IMR-90 (cell line): ENCODE measurements around the gene KRT28. TPM values are rescaled to one million over a fixed set of nuclear protein-coding genes. Genes with fewer than 3 reads are reported as not detected.

Source experiments
- ATAC-seq: fragments of 200-7000 bp; cut with Tn5 transposase; 2 replicates; pipeline ENCODE4 v1.9.1; 2020; ENCODE audit warnings: low read depth, mild to moderate bottlenecking, moderate library complexity
- BruUV-seq: library from RNA; stranded (reverse); fragments of 400-500 nt; replicated peaks from 2 replicates; lab custom pipeline; 2021; lab: Mats Ljungman, UMichigan
- CTCF ChIA-PET: fragments of 300-600 bp; formaldehyde crosslinking; extraction: SDS; loops from one replicate; lab custom pipeline; 2021; ENCODE audit warnings: antibody characterized with exemption; lab: Yijun Ruan, JAX
- POLR2A ChIA-PET: fragments of 300-600 bp; sonication (Branson Sonifier 250); formaldehyde crosslinking; loops from one replicate; lab custom pipeline; 2022; ENCODE audit warnings: antibody characterized with exemption; ENCODE audit not compliant: unreplicated experiment; lab: Charles Lee
- DNase-seq: peaks from one replicate; pipeline ENCODE4 v3.0.0; 2013
- H2AFZ ChIP-seq: replicated peaks from 2 replicates; pipeline ENCODE3; 2013; ENCODE audit warnings: low read length, mild to moderate bottlenecking; ENCODE audit not compliant: poor library complexity
- H2AK5ac ChIP-seq: 2 replicates; pipeline ENCODE4 v1.6.1; 2013; ENCODE audit warnings: low read depth, low read length, inconsistent platforms
- H2AK9ac ChIP-seq: replicated peaks from 2 replicates; pipeline ENCODE3; 2013; ENCODE audit warnings: mild to moderate bottlenecking, low read depth, low read length, moderate library complexity; ENCODE audit not compliant: poor library complexity
- H2BK120ac ChIP-seq: 2 replicates; pipeline ENCODE4 v1.6.1; 2013; ENCODE audit warnings: low read depth, low read length, inconsistent platforms
- H2BK15ac ChIP-seq: 3 replicates; pipeline ENCODE4 v1.6.1; 2013; ENCODE audit warnings: low read depth, low read length, inconsistent platforms
- H2BK20ac ChIP-seq: 2 replicates; pipeline ENCODE4 v1.6.1; 2013; ENCODE audit warnings: low read depth, mild to moderate bottlenecking, inconsistent platforms, low read length, moderate library complexity
- H2BK5ac ChIP-seq: 2 replicates; pipeline ENCODE4 v1.6.1; 2013; ENCODE audit warnings: mild to moderate bottlenecking, low read depth, low read length, inconsistent platforms; ENCODE audit not compliant: poor library complexity, severe bottlenecking
- H3K14ac ChIP-seq: replicated peaks from 2 replicates; pipeline ENCODE4 v1.6.1; 2013; ENCODE audit warnings: low read depth, low read length, inconsistent platforms
- H3K18ac ChIP-seq: 2 replicates; pipeline ENCODE4 v1.6.1; 2013; ENCODE audit warnings: low read depth, low read length, control low read depth
- H3K23ac ChIP-seq: 2 replicates; pipeline ENCODE4 v1.6.1; 2013; ENCODE audit warnings: low read depth, low read length, inconsistent platforms
- H3K27ac ChIP-seq: 2 replicates; pipeline ENCODE4 v1.5.1; 2013; ENCODE audit warnings: mild to moderate bottlenecking, control low read depth, low read length; ENCODE audit not compliant: insufficient read depth
- H3K27me3 ChIP-seq: 2 replicates; pipeline ENCODE4 v1.6.1; 2013; ENCODE audit warnings: low read length; ENCODE audit not compliant: control insufficient read depth, insufficient read depth
- H3K36me3 ChIP-seq: 2 replicates; pipeline ENCODE4 v1.6.1; 2013; ENCODE audit warnings: low read length, mixed read lengths; ENCODE audit not compliant: control insufficient read depth, insufficient read depth
- H3K4ac ChIP-seq: 2 replicates; pipeline ENCODE4 v1.6.1; 2013; ENCODE audit warnings: low read depth, low read length, inconsistent platforms
- H3K4me1 ChIP-seq: 2 replicates; pipeline ENCODE4 v1.6.1; 2013; ENCODE audit warnings: low read length, mixed read lengths; ENCODE audit not compliant: control insufficient read depth, insufficient read depth
- H3K4me2 ChIP-seq: 2 replicates; pipeline ENCODE4 v1.6.1; 2013; ENCODE audit warnings: low read depth, mild to moderate bottlenecking, control low read depth, low read length, moderate library complexity
- H3K4me3 ChIP-seq: 2 replicates; pipeline ENCODE4 v1.5.1; 2013; ENCODE audit warnings: low read depth, mild to moderate bottlenecking, control low read depth, low read length, moderate library complexity; ENCODE audit not compliant: insufficient read depth
- H3K56ac ChIP-seq: 2 replicates; pipeline ENCODE4 v1.6.1; 2013; ENCODE audit warnings: low read length, inconsistent platforms; ENCODE audit not compliant: insufficient read depth; ENCODE audit errors: extremely low read depth
- H3K79me1 ChIP-seq, 2 experiments: 2 replicates each; pipeline ENCODE4 v1.6.1; 2013; ENCODE audit warnings: low read length in 2 of 2, inconsistent platforms in 1 of 2, low read depth in 1 of 2
- H3K9ac ChIP-seq: 2 replicates; pipeline ENCODE4 v1.6.1; 2013; ENCODE audit warnings: low read depth, low read length, control low read depth
- H3K9me1 ChIP-seq: 2 replicates; pipeline ENCODE4 v1.6.1; 2013; ENCODE audit warnings: low read length, inconsistent platforms; ENCODE audit not compliant: insufficient read depth
- H3K9me3 ChIP-seq: 2 replicates; pipeline ENCODE4 v1.6.1; 2013; ENCODE audit warnings: low read length; ENCODE audit not compliant: control insufficient read depth, insufficient read depth
- H4K20me1 ChIP-seq: 2 replicates; pipeline ENCODE4 v1.6.1; 2013; ENCODE audit warnings: low read length, inconsistent platforms; ENCODE audit not compliant: insufficient read depth
- H4K5ac ChIP-seq: 2 replicates; pipeline ENCODE4 v1.6.1; 2013; ENCODE audit warnings: mild to moderate bottlenecking, low read depth, low read length, control low read depth
- H4K8ac ChIP-seq, 2 experiments: 2 replicates each; pipeline ENCODE4 v1.6.1; 2013; ENCODE audit warnings: low read depth in 2 of 2, low read length in 2 of 2, control low read depth in 1 of 2, inconsistent platforms in 1 of 2
- H4K91ac ChIP-seq: 2 replicates; pipeline ENCODE4 v1.6.1; 2013; ENCODE audit warnings: low read depth, low read length, inconsistent platforms; ENCODE audit not compliant: insufficient read depth
- MXI1 ChIP-seq: IDR thresholded peaks from 2 replicates; pipeline ENCODE4 v1.6.1; 2012; ENCODE audit warnings: low read depth, mild to moderate bottlenecking, low read length, moderate library complexity, borderline replicate concordance
- NFE2L2 ChIP-seq: fragments of 150-350 bp; IDR thresholded peaks from 2 replicates; pipeline ENCODE4 v1.6.1; 2016; ENCODE audit warnings: low read depth, mild to moderate bottlenecking, low read length
- RAD21 ChIP-seq: IDR thresholded peaks from 2 replicates; pipeline ENCODE4 v1.6.1; 2012; ENCODE audit warnings: low read length, improper control_type of control experiment
- RCOR1 ChIP-seq: IDR thresholded peaks from 2 replicates; pipeline ENCODE4 v1.6.1; 2012; ENCODE audit warnings: mild to moderate bottlenecking, low read length, improper control_type of control experiment; ENCODE audit not compliant: insufficient replicate concordance
- RFX5 ChIP-seq: IDR thresholded peaks from 2 replicates; pipeline ENCODE4 v1.8.0; 2012; ENCODE audit warnings: low read depth, mild to moderate bottlenecking, low read length, moderate library complexity
- WGBS, 2 experiments: methylation state at CpG; one replicate each; pipeline versions ENCODE4 v1.1.5 to v1.1.7; 2013; ENCODE audit warnings: missing lambda C conversion rate in 2 of 2; ENCODE audit not compliant: insufficient read length in 1 of 2; ENCODE audit errors: extremely low coverage in 2 of 2; 5-methylcytosine and 5-hydroxymethylcytosine counted together
- dilution Hi-C: fragments of 300-500 bp; cut with HindIII; formaldehyde crosslinking; loops from one replicate; pipeline ENCODE4 v1.14.3; 2018; ENCODE audit warnings: low sequenced_read_pairs; ENCODE audit not compliant: unreplicated experiment
- in situ Hi-C: fragments of 300-500 bp; cut with MboI; formaldehyde crosslinking; loops from 3 replicates; pipeline ENCODE4 v1.14.3; 2019; ENCODE audit warnings: low sequenced_read_pairs, inconsistent platforms, mixed read lengths
- intact Hi-C: fragments of 100-400 bp; cut with micrococcal nuclease; formaldehyde crosslinking; loops from 2 replicates; pipeline ENCODE4 v1.10.0; 2022
- polyA plus RNA-seq, 3 experiments: library from polyadenylated mRNA; depleted of rRNA; stranded (reverse); fragments of >200 nt; gene quantifications; 2 replicates each; pipeline ENCODE4 v1.2.3, GENCODE V29; 2012; ENCODE audit warnings: low replicate concordance in 1 of 3
- total RNA-seq: library from RNA; depleted of rRNA; stranded (reverse); fragments of >200 nt; gene quantifications from 2 replicates; pipeline ENCODE4 v1.2.3, GENCODE V29; 2012
- TF ChIP-seq, protein P1 (sequence below): fragments of 150-350 bp; IDR thresholded peaks from 2 replicates; pipeline ENCODE4 v1.6.1; 2016; ENCODE audit warnings: low read depth, mild to moderate bottlenecking, low read length, moderate library complexity, borderline replicate concordance

Gene KRT28
- total and polyA plus RNA-seq, 2 of the 4 experiments (the other 2 are of a cell fraction) = not detected

DNA sequence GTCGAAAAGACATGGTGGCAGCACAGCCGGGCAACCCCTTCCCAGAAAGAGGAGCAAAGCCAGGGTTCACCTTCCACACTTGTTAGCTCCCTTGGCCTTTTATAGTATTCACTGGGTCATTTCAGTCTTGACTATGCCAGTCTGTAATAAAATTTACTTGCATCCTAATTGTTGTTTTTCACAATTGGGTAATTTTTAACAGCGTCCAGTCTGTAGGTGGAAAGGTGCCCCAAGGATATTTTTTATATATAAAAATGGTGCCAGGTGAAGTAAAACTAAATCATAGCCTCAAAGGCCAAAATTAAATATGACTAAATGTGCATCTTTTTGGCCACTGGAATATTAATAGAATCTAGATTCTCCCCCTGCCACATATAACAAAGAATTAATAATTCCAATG lies 27.7 kb downstream of the KRT28 start, which contains the start of gene KRT26:
KRT26 (minus strand) TSS at position 101 of the 400 bp plus-strand sequence; CDS start at position 13, 88 bp downstream.
- Histone ChIP-seq H2AK9ac (no peak within 1 kb of the TSS), H4K20me1 (no peaks in the 10 kb centered on the region), H2BK20ac (no peak within 1 kb of the TSS), H3K9me1 (no peaks in the 10 kb centered on the region), H2BK5ac (no peak within 1 kb of the TSS), H3K56ac (no peak within 1 kb of the TSS), H4K5ac (no peak within 1 kb of the TSS), H2BK15ac (no peak within 1 kb of the TSS), H4K8ac (no peak within 1 kb of the TSS), H3K4me3 (no peak within 1 kb of the TSS), H2AFZ (no peak within 1 kb of the TSS), H3K79me1 (no peaks in the 10 kb centered on the region), H2AK5ac (no peak within 1 kb of the TSS), H2BK120ac (no peak within 1 kb of the TSS), H3K18ac (no peak within 1 kb of the TSS), H3K27ac (no peak within 1 kb of the TSS), H3K9ac (no peak within 1 kb of the TSS), H3K36me3 (no peaks in the 10 kb centered on the region), H3K4me2 (no peak within 1 kb of the TSS), H4K91ac (no peak within 1 kb of the TSS), H3K4ac (no peak within 1 kb of the TSS), H3K27me3 (peaks cover 38% of the 10 kb centered on the region), H3K9me3 (no peaks in the 10 kb centered on the region; the same call in 1 of the 2 replicates), H3K4me1 (no peaks in the 10 kb centered on the region), H3K23ac (no peak within 1 kb of the TSS), H3K14ac (no peak within 1 kb of the TSS)
- ChIA-PET CTCF (no interaction called here), POLR2A (no interaction called here)
- DNase-seq (no peak), ATAC-seq (no peak)
- 69% methylated on average over 2 of the region's 3 CpGs; no CpG with 5 or more reads in 1 of the 2 experiments for WGBS, 2 experiments
- dilution Hi-C loops = no loop called here
- in situ Hi-C loops = no loop called here
- no TSS peak for BruUV-seq
- no peak for TF ChIP-seq RCOR1
- TF ChIP-seq RAD21 = no peak
- TF ChIP-seq NFE2L2 = no peak
- TF ChIP-seq RFX5 = no peak
- TF ChIP-seq MXI1 = no peak
- TF ChIP-seq, protein P1, sequence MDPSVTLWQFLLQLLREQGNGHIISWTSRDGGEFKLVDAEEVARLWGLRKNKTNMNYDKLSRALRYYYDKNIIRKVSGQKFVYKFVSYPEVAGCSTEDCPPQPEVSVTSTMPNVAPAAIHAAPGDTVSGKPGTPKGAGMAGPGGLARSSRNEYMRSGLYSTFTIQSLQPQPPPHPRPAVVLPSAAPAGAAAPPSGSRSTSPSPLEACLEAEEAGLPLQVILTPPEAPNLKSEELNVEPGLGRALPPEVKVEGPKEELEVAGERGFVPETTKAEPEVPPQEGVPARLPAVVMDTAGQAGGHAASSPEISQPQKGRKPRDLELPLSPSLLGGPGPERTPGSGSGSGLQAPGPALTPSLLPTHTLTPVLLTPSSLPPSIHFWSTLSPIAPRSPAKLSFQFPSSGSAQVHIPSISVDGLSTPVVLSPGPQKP = no peak
- intact Hi-C loops = loop anchor here (5.0 kb wide), 1 partner anchor 100 kb away; no protein-coding TSS in a partner anchor
